Epithelial cell of prostate (primary cell): ENCODE data around the gene SACS.

Experiments used
- DNase-seq: peaks from one replicate; pipeline ENCODE4 v3.0.0-alpha.2; 2011; ENCODE audit warnings: low read depth, low spot score
- H3K27ac ChIP-seq: fragments of 450-650 bp; 2 replicates; pipeline ENCODE4 v1.5.1; 2017; ENCODE audit warnings: mild to moderate bottlenecking

The SACS gene

GRCh38 chr13:23433171-23434153, at the start of gene SACS:
TSS of gene SACS (minus strand) at chr13:23433702. CDS start at chr13:23411239, 22,463 bp downstream.
- no peak for DNase-seq
- no peak within 1 kb of the TSS for H3K27ac ChIP-seq

- no peak for DNase-seq
- no peak overlapping the region for H3K27ac ChIP-seq
Observed at GRCh38 chr13:23480324-23480723, 46.8 kb upstream of the SACS start.

- H3K27ac ChIP-seq, result no peak overlapping the region
- no peak for DNase-seq
Observed at GRCh38 chr13:23477101-23477500, 43.6 kb upstream of the SACS start.

GRCh38 chr13:23473221-23473620, 39.7 kb upstream of the SACS start:
- no peak overlapping the region for H3K27ac ChIP-seq

GRCh38 chr13:23472189-23472588, 38.7 kb upstream of the SACS start:
- DNase-seq, result no peak
- no peak overlapping the region for H3K27ac ChIP-seq

More at GRCh38 chr13:23473221-23473620, 39.7 kb upstream of the SACS start:
- no peak for DNase-seq

GRCh38 chr13:23470790-23471614, 37.5 kb upstream of the SACS start:
- no peak overlapping the region for H3K27ac ChIP-seq
- no peak for DNase-seq

GRCh38 chr13:23469951-23470421, 36.5 kb upstream of the SACS start:
- no peak overlapping the region for H3K27ac ChIP-seq
- no peak for DNase-seq

- no peak for DNase-seq
- H3K27ac ChIP-seq, result no peak overlapping the region
Observed at GRCh38 chr13:23468811-23469210, 35.3 kb upstream of the SACS start.

GRCh38 chr13:23467932-23468278, 34.4 kb upstream of the SACS start:
- no peak overlapping the region for H3K27ac ChIP-seq
- DNase-seq, result no peak

- no peak overlapping the region for H3K27ac ChIP-seq
- DNase-seq, result no peak
Observed at GRCh38 chr13:23467048-23467931, 33.8 kb upstream of the SACS start.

- no peak overlapping the region for H3K27ac ChIP-seq
- DNase-seq, result peak; percentile 14
Observed at GRCh38 chr13:23466144-23467002, 32.9 kb upstream of the SACS start.

GRCh38 chr13:23463661-23464060, 30.2 kb upstream of the SACS start:
- no peak for DNase-seq
- H3K27ac ChIP-seq, result no peak overlapping the region

GRCh38 chr13:23462815-23463559, 29.5 kb upstream of the SACS start:
- no peak overlapping the region for H3K27ac ChIP-seq
- no peak for DNase-seq

GRCh38 chr13:23461544-23461943, 28.0 kb upstream of the SACS start:
- DNase-seq, result no peak
- H3K27ac ChIP-seq, result no peak overlapping the region

GRCh38 chr13:23460921-23461320, 27.4 kb upstream of the SACS start:
- no peak overlapping the region for H3K27ac ChIP-seq
- no peak for DNase-seq

- DNase-seq, result no peak
- H3K27ac ChIP-seq, result no peak overlapping the region
Observed at GRCh38 chr13:23460309-23460708, 26.8 kb upstream of the SACS start.

GRCh38 chr13:23458989-23459388, 25.5 kb upstream of the SACS start:
- no peak for DNase-seq
- no peak overlapping the region for H3K27ac ChIP-seq

GRCh38 chr13:23456437-23457210, 23.1 kb upstream of the SACS start:
- DNase-seq, result no peak
- H3K27ac ChIP-seq, result no peak overlapping the region
